GM19468 (cell line): Measurements from ENCODE around the gene ECE1.

Experiments used
- ATAC-seq: cut with Tn5 transposase; IDR thresholded peaks from one replicate; pipeline ENCODE4 v1.9.1; 2021; ENCODE audit warnings: mild to moderate bottlenecking, moderate library complexity, moderate number of reproducible peaks; ENCODE audit not compliant: unreplicated experiment; ENCODE audit errors: extremely low read depth

The ECE1 gene

GRCh38 chr1:21257431-21258135 lies 32.7 kb downstream of the ECE1 start:
- no peak for ATAC-seq

GRCh38 chr1:21256776-21257175 lies 33.5 kb downstream of the ECE1 start:
- no peak for ATAC-seq

- no peak for ATAC-seq
These were observed 34.3 kb downstream of the ECE1 start for GRCh38 chr1:21255943-21256320.

GRCh38 chr1:21255284-21255942 lies 34.9 kb downstream of the ECE1 start:
- no peak for ATAC-seq

GRCh38 chr1:21254335-21254951 lies 35.8 kb downstream of the ECE1 start:
- no peak for ATAC-seq

- ATAC-seq: no peak
These were observed 38.3 kb downstream of the ECE1 start for GRCh38 chr1:21251773-21252471.

- ATAC-seq: no peak
These were observed 40.2 kb downstream of the ECE1 start for GRCh38 chr1:21249940-21250493.

GRCh38 chr1:21247892-21248715 lies 42.2 kb downstream of the ECE1 start:
- no peak for ATAC-seq

- ATAC-seq: no peak
These were observed 43.2 kb downstream of the ECE1 start for GRCh38 chr1:21246905-21247642.

- no peak for ATAC-seq
These were observed 44.5 kb downstream of the ECE1 start for GRCh38 chr1:21245688-21246229.

GRCh38 chr1:21244986-21245687 lies 45.1 kb downstream of the ECE1 start:
- ATAC-seq: no peak

- ATAC-seq: no peak
These were observed 46.1 kb downstream of the ECE1 start for GRCh38 chr1:21244154-21244553.

GRCh38 chr1:21242846-21243245 lies 47.4 kb downstream of the ECE1 start:
- no peak for ATAC-seq

- no peak for ATAC-seq
These were observed 48.3 kb downstream of the ECE1 start for GRCh38 chr1:21241771-21242581.

- ATAC-seq: no peak
These were observed 49.6 kb downstream of the ECE1 start for GRCh38 chr1:21240706-21241105.

GRCh38 chr1:21239221-21239620 lies 51.0 kb downstream of the ECE1 start:
- ATAC-seq: no peak

- ATAC-seq: no peak
These were observed 52.0 kb downstream of the ECE1 start for GRCh38 chr1:21238141-21238800.
